RWPE1 (cell line): ENCODE measurements around the gene DGKI.
"Not testable (repeated sequence)": the region's sequence is repeated elsewhere in the genome, so short reads cannot be mapped to it uniquely, and the experiment has no call there.

Experiments used
- CTCF ChIA-PET: fragments of 350-600 bp; sonication (Branson Sonifier 250); formaldehyde crosslinking; extraction: SDS; loops from one replicate; lab custom pipeline; 2021; lab: Yijun Ruan, JAX
- POLR2A ChIA-PET: fragments of 400-600 bp; formaldehyde crosslinking; extraction: SDS; loops from one replicate; lab custom pipeline; 2020; ENCODE audit warnings: antibody characterized with exemption; ENCODE audit not compliant: low non-redundant PET; lab: Yijun Ruan, JAX
- DNase-seq: peaks from one replicate; pipeline ENCODE4 v3.0.0; 2012; ENCODE audit warnings: low spot score
- H3K27ac ChIP-seq: fragments of 450-650 bp; 2 replicates; pipeline ENCODE4 v1.5.1; 2017
- CTCF ChIP-seq: fragments of 450-650 bp; conservative IDR thresholded peaks from 2 replicates; pipeline ENCODE4 v1.5.1; 2017; ENCODE audit warnings: low read depth, mild to moderate bottlenecking

Gene DGKI

DNA sequence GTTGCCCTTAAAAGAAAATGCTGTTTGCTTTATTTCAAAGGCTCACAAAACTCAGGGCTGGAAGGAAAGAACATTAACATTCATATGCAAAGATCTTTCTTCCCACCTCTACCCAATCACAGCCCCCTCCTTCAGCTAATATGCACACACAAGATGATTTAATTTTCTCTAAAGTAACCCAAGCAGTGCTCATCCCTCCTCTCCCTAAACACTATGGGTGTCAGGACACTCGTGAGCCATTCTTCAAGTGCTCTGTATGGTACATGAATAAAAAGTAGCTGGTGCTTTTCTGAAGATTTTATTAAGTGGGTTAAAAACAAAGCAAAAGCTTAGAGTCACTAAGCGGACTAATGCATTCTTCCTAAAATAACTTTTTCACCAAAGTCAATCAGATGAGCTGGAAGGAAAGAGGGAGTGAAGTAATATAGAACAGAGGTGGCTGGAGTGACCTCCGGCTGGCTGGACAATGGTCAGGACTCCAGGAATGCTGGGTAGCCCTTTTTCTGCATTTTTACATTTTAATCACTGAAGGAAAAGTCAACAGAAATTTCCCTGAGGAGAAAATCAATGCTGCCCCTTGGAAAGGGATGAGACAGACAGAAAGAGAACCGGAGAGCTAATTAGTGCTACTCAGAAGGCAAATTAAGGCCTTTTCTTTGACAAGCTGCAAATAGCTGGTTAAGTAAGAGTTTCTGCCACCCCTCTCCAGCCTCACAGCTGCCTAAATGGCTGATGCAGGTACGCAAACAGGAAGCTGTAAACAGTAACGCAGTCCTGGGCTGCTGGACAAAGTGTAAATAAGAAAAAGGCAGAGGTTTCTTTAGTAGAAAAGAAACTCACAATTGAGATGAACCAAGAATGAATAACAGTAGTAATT, 6.6 kb downstream of the DGKI start:
- no peak for TF ChIP-seq CTCF
- CTCF ChIA-PET = no interaction called here
- H3K27ac ChIP-seq = no peak overlapping the region
- no peak for DNase-seq
- POLR2A ChIA-PET = no interaction called here

DNA sequence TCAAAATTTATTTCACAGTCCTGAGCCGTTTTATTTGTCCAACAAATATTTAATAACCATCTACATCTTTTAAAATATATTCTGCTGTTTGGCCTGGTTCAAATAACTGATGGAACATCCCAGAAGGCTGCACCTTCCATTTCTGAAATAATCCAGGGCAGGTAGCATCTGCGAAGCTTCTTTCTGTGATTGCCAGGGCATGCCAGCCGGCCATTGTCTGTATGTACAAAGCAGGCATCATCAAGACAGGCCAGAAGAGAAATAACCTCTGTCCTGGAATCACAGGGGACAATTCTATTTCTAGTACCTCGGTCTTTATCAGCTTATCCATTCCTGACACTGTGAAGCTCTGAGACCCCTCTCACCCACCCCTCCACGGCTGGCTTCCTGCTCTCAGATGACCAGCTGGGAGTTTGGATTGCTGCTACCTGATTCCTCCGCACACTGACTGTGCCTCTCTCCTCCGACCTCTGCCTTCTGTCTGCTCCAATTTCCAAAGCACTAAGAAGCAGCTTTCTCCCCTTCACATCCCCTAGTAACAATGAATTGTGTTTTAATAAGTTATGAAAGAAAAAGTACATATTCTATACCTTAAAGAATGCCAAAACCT, 8.0 kb downstream of the DGKI start:
- TF ChIP-seq CTCF = no peak
- ChIA-PET CTCF (no interaction called here), POLR2A (no interaction called here)
- H3K27ac ChIP-seq = no peak overlapping the region
- no peak for DNase-seq

GRCh38 chr7:137836541-137836940, 10.2 kb downstream of the DGKI start:
- DNase-seq = no peak
- H3K27ac ChIP-seq = no peak overlapping the region
- POLR2A ChIA-PET = no interaction called here
- CTCF ChIA-PET = no interaction called here
- no peak for TF ChIP-seq CTCF

- DNase-seq = no peak
- no peak overlapping the region for H3K27ac ChIP-seq
- ChIA-PET CTCF (no interaction called here), POLR2A (no interaction called here)
- TF ChIP-seq CTCF = no peak
Measured at GRCh38 chr7:137836113-137836509, 10.7 kb downstream of the DGKI start.

- CTCF ChIA-PET = no interaction called here
- POLR2A ChIA-PET = no interaction called here
- H3K27ac ChIP-seq = no peak overlapping the region
- no peak for TF ChIP-seq CTCF
- DNase-seq = no peak
Measured at GRCh38 chr7:137835486-137836112, 11.2 kb downstream of the DGKI start.

DNA sequence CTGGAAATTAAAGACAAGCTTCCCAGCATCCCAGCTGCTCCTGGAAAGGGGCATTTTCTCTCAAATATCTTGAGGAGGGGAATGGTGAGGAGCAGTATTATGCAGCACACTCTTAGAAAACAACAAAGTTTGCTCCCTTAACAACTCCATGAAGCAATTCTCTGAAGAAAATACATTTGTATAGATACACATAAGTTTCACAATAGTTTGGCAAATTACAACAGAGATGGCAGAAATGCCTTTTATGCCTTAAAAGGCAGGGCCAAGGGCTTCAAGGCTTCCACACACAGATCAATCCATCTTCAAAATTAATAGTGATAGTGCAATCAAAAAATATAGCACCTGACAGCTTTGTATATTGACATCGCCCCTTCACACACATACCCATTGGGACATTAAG, 12.2 kb downstream of the DGKI start:
- no peak for TF ChIP-seq CTCF
- no peak overlapping the region for H3K27ac ChIP-seq
- DNase-seq = no peak
- CTCF ChIA-PET = no interaction called here
- POLR2A ChIA-PET = no interaction called here

- DNase-seq, POLR2A ChIA-PET, CTCF ChIA-PET, H3K27ac ChIP-seq: not testable (repeated sequence)
Measured at GRCh38 chr7:137832990-137833389, 13.8 kb downstream of the DGKI start.
